ENCODE data around the gene SATB1.
"Not testable (repeated sequence)": the region's sequence is repeated elsewhere in the genome, so short reads cannot be mapped to it uniquely, and the experiment has no call there.

The SATB1 gene

DNA sequence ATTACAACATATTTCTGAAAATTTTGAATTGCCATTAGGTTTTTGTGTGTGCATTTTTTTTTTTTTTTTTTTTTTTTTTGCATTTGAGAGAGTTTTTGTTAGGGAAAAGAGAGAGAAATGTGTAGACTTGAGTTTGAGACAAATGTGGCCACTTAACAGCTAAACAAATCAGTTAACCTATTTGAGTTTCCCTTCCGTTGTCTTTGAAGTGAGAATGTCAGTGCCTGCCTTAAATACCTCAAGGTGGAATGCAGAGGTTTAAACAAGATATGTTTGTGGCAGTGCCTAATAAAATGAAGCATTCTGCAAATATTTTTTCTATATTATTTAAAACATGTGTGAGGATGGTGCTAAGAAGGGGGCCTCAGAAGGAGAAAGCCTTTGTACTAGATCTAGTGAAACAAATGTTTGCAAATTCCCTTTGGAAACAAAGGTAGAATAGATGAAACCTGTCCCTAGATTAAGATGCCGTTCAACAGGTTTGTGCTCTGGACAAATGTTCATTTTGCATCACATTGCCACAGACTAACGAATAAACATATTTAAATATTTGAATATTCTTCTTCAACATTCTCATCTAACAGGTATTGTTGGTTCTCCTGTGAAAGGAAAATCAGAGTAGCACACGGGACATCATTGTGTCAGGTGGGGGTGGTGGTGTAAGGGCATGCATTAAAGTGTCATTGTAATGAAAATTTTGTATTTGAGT, 80.7 kb downstream of the SATB1 start:
- H3K9ac ChIP-seq (ENCODE audit: low read depth, low read length) = no peak overlapping the region
- H3K4me3 ChIP-seq (ENCODE audit: low read depth, low read length) = no peak overlapping the region
- H3K27me3 ChIP-seq (ENCODE audit: control insufficient read depth, insufficient read depth, low read length) = no peaks in the 10 kb centered on the region
- no peaks in the 10 kb centered on the region for H3K9me3 ChIP-seq (ENCODE audit: control insufficient read depth, insufficient read depth, low read length)
- H3K4me1 ChIP-seq (ENCODE audit: control insufficient read depth, insufficient read depth, low read length) = peaks cover 38% of the 10 kb centered on the region
- H3K36me3 ChIP-seq (ENCODE audit: control insufficient read depth, insufficient read depth, low read length) = no peaks in the 10 kb centered on the region

GRCh38 chr3:18343809-18344208, 81.3 kb downstream of the SATB1 start:
- H3K4me3 ChIP-seq (ENCODE audit: low read depth, low read length) = no peak overlapping the region
- no peaks in the 10 kb centered on the region for H3K36me3 ChIP-seq (ENCODE audit: control insufficient read depth, insufficient read depth, low read length)
- no peaks in the 10 kb centered on the region for H3K9me3 ChIP-seq (ENCODE audit: control insufficient read depth, insufficient read depth, low read length)
- peaks cover 42% of the 10 kb centered on the region for H3K4me1 ChIP-seq (ENCODE audit: control insufficient read depth, insufficient read depth, low read length)
- no peaks in the 10 kb centered on the region for H3K27me3 ChIP-seq (ENCODE audit: control insufficient read depth, insufficient read depth, low read length)
- H3K9ac ChIP-seq (ENCODE audit: low read depth, low read length) = no peak overlapping the region

- Histone ChIP-seq H3K36me3 (ENCODE audit: control insufficient read depth, insufficient read depth, low read length) (no peaks in the 10 kb centered on the region), H3K4me3 (ENCODE audit: low read depth, low read length) (no peak overlapping the region), H3K9me3 (ENCODE audit: control insufficient read depth, insufficient read depth, low read length) (no peaks in the 10 kb centered on the region), H3K9ac (ENCODE audit: low read depth, low read length) (no peak overlapping the region), H3K4me1 (ENCODE audit: control insufficient read depth, insufficient read depth, low read length) (peaks cover 11% of the 10 kb centered on the region), H3K27me3 (ENCODE audit: control insufficient read depth, insufficient read depth, low read length) (no peaks in the 10 kb centered on the region)
These were observed 86.2 kb downstream of the SATB1 start for GRCh38 chr3:18338827-18339514.

DNA sequence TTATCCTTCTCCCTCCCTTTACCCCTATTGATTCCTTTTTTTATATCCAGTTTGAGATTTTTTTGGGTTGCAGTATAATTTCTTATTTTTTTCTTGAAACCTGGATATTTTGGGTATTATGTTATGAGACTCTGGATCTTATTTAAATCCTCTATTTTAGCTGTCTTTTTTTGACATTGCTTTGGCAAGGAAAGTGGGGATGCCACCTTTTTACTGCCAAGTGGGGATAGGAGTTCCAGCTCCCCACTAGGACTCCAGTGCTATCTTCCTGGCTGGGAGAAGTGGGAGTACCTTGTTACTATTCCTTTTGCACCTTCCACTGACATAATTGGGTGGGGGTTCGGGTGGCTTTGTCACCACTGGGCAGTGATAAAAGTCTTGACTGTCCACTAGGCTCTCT, 87.9 kb downstream of the SATB1 start:
- H3K36me3 ChIP-seq (ENCODE audit: control insufficient read depth, insufficient read depth, low read length) = no peaks in the 10 kb centered on the region
- no peak overlapping the region for H3K9ac ChIP-seq (ENCODE audit: low read depth, low read length)
- no peaks in the 10 kb centered on the region for H3K27me3 ChIP-seq (ENCODE audit: control insufficient read depth, insufficient read depth, low read length)
- no peaks in the 10 kb centered on the region for H3K9me3 ChIP-seq (ENCODE audit: control insufficient read depth, insufficient read depth, low read length)
- no peak overlapping the region for H3K4me3 ChIP-seq (ENCODE audit: low read depth, low read length)
- peaks cover 6% of the 10 kb centered on the region for H3K4me1 ChIP-seq (ENCODE audit: control insufficient read depth, insufficient read depth, low read length)

- Histone ChIP-seq H3K9me3 (ENCODE audit: control insufficient read depth, insufficient read depth, low read length) (no peaks in the 10 kb centered on the region), H3K4me3 (ENCODE audit: low read depth, low read length) (no peak overlapping the region), H3K27me3 (ENCODE audit: control insufficient read depth, insufficient read depth, low read length) (no peaks in the 10 kb centered on the region), H3K4me1 (ENCODE audit: control insufficient read depth, insufficient read depth, low read length) (peaks cover 3% of the 10 kb centered on the region), H3K9ac (ENCODE audit: low read depth, low read length) (no peak overlapping the region), H3K36me3 (ENCODE audit: control insufficient read depth, insufficient read depth, low read length) (no peaks in the 10 kb centered on the region)
These were observed 90.1 kb downstream of the SATB1 start for GRCh38 chr3:18334837-18335601.

DNA sequence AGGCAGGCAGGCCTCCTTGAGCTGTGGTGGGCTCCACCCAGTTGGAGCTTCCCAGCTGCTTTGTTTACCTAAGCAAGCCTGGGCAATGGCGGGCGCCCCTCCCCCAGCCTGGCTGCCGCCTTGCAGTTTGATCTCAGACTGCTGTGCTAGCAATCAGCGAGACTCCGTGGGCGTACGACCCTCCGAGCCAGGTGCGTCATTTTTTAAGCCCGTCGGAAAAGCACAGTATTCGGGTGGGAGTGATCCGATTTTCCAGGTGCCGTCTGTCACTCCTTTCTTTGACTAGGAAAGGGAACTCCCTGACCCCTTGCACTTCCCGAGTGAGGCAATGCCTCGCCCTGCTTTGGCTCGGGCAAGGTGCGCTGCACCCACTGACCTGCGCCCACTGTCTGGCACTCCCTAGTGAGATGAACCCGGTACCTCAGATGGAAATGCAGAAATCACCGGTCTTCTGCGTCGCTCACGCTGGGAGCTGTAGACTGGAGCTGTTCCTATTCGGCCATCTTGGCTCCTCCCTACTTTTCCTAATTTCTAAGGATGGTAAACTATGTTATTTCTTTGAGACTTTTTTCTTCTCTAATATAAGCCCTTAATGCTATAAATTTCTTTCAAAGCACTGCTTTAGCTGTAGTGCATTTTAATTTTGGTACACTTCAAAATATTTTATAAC, 94.2 kb downstream of the SATB1 start:
- H3K36me3 ChIP-seq (ENCODE audit: control insufficient read depth, insufficient read depth, low read length); H3K9ac ChIP-seq (ENCODE audit: low read depth, low read length); H3K4me1 ChIP-seq (ENCODE audit: control insufficient read depth, insufficient read depth, low read length); H3K27me3 ChIP-seq (ENCODE audit: control insufficient read depth, insufficient read depth, low read length); H3K9me3 ChIP-seq (ENCODE audit: control insufficient read depth, insufficient read depth, low read length): not testable (repeated sequence)
- H3K4me3 ChIP-seq (ENCODE audit: low read depth, low read length) = peak overlapping the region; percentile 30

- Histone ChIP-seq H3K27me3 (ENCODE audit: control insufficient read depth, insufficient read depth, low read length) (no peaks in the 10 kb centered on the region), H3K36me3 (ENCODE audit: control insufficient read depth, insufficient read depth, low read length) (no peaks in the 10 kb centered on the region), H3K4me1 (ENCODE audit: control insufficient read depth, insufficient read depth, low read length) (no peaks in the 10 kb centered on the region), H3K9me3 (ENCODE audit: control insufficient read depth, insufficient read depth, low read length) (no peaks in the 10 kb centered on the region), H3K9ac (ENCODE audit: low read depth, low read length) (no peak overlapping the region), H3K4me3 (ENCODE audit: low read depth, low read length) (no peak overlapping the region)
These were observed 117.0 kb downstream of the SATB1 start for GRCh38 chr3:18308096-18308650.

GRCh38 chr3:18307529-18307928, 117.6 kb downstream of the SATB1 start:
- Histone ChIP-seq H3K9me3 (ENCODE audit: control insufficient read depth, insufficient read depth, low read length) (no peaks in the 10 kb centered on the region), H3K9ac (ENCODE audit: low read depth, low read length) (no peak overlapping the region), H3K4me3 (ENCODE audit: low read depth, low read length) (no peak overlapping the region), H3K36me3 (ENCODE audit: control insufficient read depth, insufficient read depth, low read length) (no peaks in the 10 kb centered on the region), H3K27me3 (ENCODE audit: control insufficient read depth, insufficient read depth, low read length) (no peaks in the 10 kb centered on the region), H3K4me1 (ENCODE audit: control insufficient read depth, insufficient read depth, low read length) (no peaks in the 10 kb centered on the region)

DNA sequence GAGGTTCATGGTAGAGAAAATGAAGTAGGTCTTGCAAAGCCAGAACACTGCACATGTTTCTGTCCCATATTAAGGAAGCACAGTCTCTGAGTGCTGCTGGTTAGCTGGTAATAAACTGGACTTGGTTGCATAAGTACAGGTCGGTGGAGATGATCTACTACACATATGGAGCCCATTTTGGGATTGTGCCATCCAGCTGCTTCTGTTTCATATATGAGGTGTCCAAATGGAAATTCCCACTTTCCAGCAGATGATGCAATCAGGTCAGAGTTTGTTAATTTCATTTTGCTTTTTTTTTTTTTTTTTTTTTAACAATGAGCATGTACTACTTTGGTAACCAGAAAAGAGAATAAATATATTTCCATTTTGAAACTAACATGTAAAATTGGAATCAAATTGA, 122.6 kb downstream of the SATB1 start:
- no peak overlapping the region for H3K9ac ChIP-seq (ENCODE audit: low read depth, low read length)
- H3K4me3 ChIP-seq (ENCODE audit: low read depth, low read length) = no peak overlapping the region
- H3K27me3 ChIP-seq (ENCODE audit: control insufficient read depth, insufficient read depth, low read length) = no peaks in the 10 kb centered on the region
- H3K36me3 ChIP-seq (ENCODE audit: control insufficient read depth, insufficient read depth, low read length) = no peaks in the 10 kb centered on the region
- no peaks in the 10 kb centered on the region for H3K4me1 ChIP-seq (ENCODE audit: control insufficient read depth, insufficient read depth, low read length)
- no peaks in the 10 kb centered on the region for H3K9me3 ChIP-seq (ENCODE audit: control insufficient read depth, insufficient read depth, low read length)

DNA sequence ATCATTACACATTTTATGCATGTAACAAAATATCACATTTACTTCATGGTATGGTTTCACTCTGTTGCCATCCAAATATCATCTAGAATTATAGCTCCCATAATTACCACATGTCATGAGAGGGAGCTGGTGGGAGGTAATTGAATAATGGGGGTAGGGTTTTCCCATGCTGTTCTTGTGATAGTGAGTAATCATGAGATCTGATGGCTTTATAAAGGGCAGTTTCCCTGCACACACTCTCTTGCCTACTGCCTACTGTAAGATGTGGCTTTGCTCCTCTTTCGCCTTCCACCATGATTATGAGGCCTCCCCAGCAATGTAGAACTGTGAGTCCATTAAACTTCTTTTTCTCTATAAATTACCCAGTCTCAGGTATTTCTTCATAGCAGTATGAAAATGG, 123.4 kb downstream of the SATB1 start:
- H3K27me3 ChIP-seq (ENCODE audit: control insufficient read depth, insufficient read depth, low read length) = no peaks in the 10 kb centered on the region
- no peaks in the 10 kb centered on the region for H3K9me3 ChIP-seq (ENCODE audit: control insufficient read depth, insufficient read depth, low read length)
- H3K36me3 ChIP-seq (ENCODE audit: control insufficient read depth, insufficient read depth, low read length) = no peaks in the 10 kb centered on the region
- H3K4me3 ChIP-seq (ENCODE audit: low read depth, low read length) = no peak overlapping the region
- H3K9ac ChIP-seq (ENCODE audit: low read depth, low read length) = no peak overlapping the region
- no peaks in the 10 kb centered on the region for H3K4me1 ChIP-seq (ENCODE audit: control insufficient read depth, insufficient read depth, low read length)

DNA sequence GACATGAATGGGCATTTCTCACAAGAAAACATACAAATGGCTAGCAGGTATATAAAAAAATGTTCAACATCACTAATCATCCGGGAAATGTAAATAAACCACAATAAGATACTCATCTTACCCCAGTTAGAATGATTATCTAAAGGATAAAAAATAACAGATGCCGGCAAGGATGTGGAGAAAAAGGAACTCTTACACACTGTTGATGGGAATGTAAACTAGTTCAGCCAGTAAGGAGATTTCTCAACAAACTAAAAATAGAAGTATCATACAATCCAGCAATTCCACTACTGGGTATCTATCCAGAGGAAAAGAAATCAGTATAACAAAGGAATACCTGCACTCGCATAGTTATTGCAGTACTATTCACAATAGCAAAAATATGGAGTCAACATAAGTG, 124.2 kb downstream of the SATB1 start:
- H3K9me3 ChIP-seq (ENCODE audit: control insufficient read depth, insufficient read depth, low read length) = no peaks in the 10 kb centered on the region
- H3K27me3 ChIP-seq (ENCODE audit: control insufficient read depth, insufficient read depth, low read length) = no peaks in the 10 kb centered on the region
- H3K4me3 ChIP-seq (ENCODE audit: low read depth, low read length) = no peak overlapping the region
- H3K4me1 ChIP-seq (ENCODE audit: control insufficient read depth, insufficient read depth, low read length) = no peaks in the 10 kb centered on the region
- no peaks in the 10 kb centered on the region for H3K36me3 ChIP-seq (ENCODE audit: control insufficient read depth, insufficient read depth, low read length)
- H3K9ac ChIP-seq (ENCODE audit: low read depth, low read length) = no peak overlapping the region
